Type B pancreatic cell (in vitro differentiated cells): ENCODE measurements around the gene ARPC1A. TPM values are rescaled to one million over a fixed set of nuclear protein-coding genes. Genes with fewer than 3 reads are reported as not detected.
"Not testable (repeated sequence)": the region's sequence is repeated elsewhere in the genome, so short reads cannot be mapped to it uniquely, and the experiment has no call there.

Experiments
- DNase-seq: peaks from one replicate; pipeline ENCODE4 v3.0.0; 2021; ENCODE audit warnings: mixed read lengths; ENCODE audit not compliant: unreplicated experiment; ENCODE audit errors: extremely low spot score
- H3K27ac Mint-ChIP-seq: 2 replicates; pipeline ENCODE4 v1.8.0; 2021; ENCODE audit warnings: mild to moderate bottlenecking, mixed read lengths
- H3K27me3 Mint-ChIP-seq: 2 replicates; pipeline ENCODE4 v1.8.0; 2021; ENCODE audit warnings: mixed read lengths
- H3K36me3 Mint-ChIP-seq: 2 replicates; pipeline ENCODE4 v1.8.0; 2021; ENCODE audit warnings: mixed read lengths
- H3K4me1 Mint-ChIP-seq: one replicate; pipeline ENCODE4 v1.8.0; 2021; ENCODE audit warnings: mixed read lengths; ENCODE audit not compliant: unreplicated experiment
- H3K4me3 Mint-ChIP-seq: 2 replicates; pipeline ENCODE4 v1.8.0; 2021; ENCODE audit warnings: mild to moderate bottlenecking, mixed read lengths
- H3K9me3 Mint-ChIP-seq: 2 replicates; pipeline ENCODE4 v1.8.0; 2021; ENCODE audit warnings: mixed read lengths
- CTCF ChIP-seq: fragments of 200-600 bp; sonication (generic); conservative IDR thresholded peaks from 2 replicates; pipeline ENCODE4 v1.5.0; 2021; ENCODE audit warnings: antibody characterized with exemption, mild to moderate bottlenecking
- total RNA-seq: library from RNA; stranded (reverse); gene quantifications from 2 replicates; pipeline ENCODE4 v1.2.1, GENCODE V29; 2021; ENCODE audit warnings: low replicate concordance

ARPC1A gene
- total RNA-seq, 1 donor from 2014 or later = 164 TPM

GRCh38 chr7:99344061-99344647 lies 18.5 kb downstream of the ARPC1A start:
- no peak overlapping the region for H3K4me3 Mint-ChIP-seq
- peaks cover 22% of the 10 kb centered on the region for H3K36me3 Mint-ChIP-seq
- no peaks in the 10 kb centered on the region for H3K4me1 Mint-ChIP-seq
- H3K9me3 Mint-ChIP-seq = no peaks in the 10 kb centered on the region
- DNase-seq = no peak
- no peak for TF ChIP-seq CTCF
- H3K27me3 Mint-ChIP-seq = no peaks in the 10 kb centered on the region
- H3K27ac Mint-ChIP-seq = peak overlapping the region; percentile 22

GRCh38 chr7:99350641-99351040 lies 24.9 kb downstream of the ARPC1A start:
- not testable (repeated sequence) for H3K4me3 Mint-ChIP-seq, H3K27me3 Mint-ChIP-seq, DNase-seq, H3K27ac Mint-ChIP-seq, H3K9me3 Mint-ChIP-seq, H3K4me1 Mint-ChIP-seq
- peaks cover 19% of the 10 kb centered on the region for H3K36me3 Mint-ChIP-seq

- Mint-ChIP-seq H3K27ac (no peak overlapping the region), H3K9me3 (no peaks in the 10 kb centered on the region), H3K4me1 (no peaks in the 10 kb centered on the region)
These were observed 26.5 kb downstream of the ARPC1A start for GRCh38 chr7:99352247-99352646.

GRCh38 chr7:99355098-99355497 lies 29.4 kb downstream of the ARPC1A start:
- Mint-ChIP-seq H3K27ac (no peak overlapping the region), H3K4me1 (no peaks in the 10 kb centered on the region), H3K9me3 (no peaks in the 10 kb centered on the region), H3K27me3 (no peaks in the 10 kb centered on the region), H3K36me3 (peaks cover 28% of the 10 kb centered on the region), H3K4me3 (no peak overlapping the region)
- DNase-seq = no peak
- TF ChIP-seq CTCF = no peak

More at GRCh38 chr7:99352247-99352646, 26.5 kb downstream of the ARPC1A start:
- peaks cover 21% of the 10 kb centered on the region for H3K36me3 Mint-ChIP-seq
- no peak for TF ChIP-seq CTCF
- no peaks in the 10 kb centered on the region for H3K27me3 Mint-ChIP-seq
- no peak for DNase-seq
- H3K4me3 Mint-ChIP-seq = no peak overlapping the region

GRCh38 chr7:99357701-99358490 lies 32.2 kb downstream of the ARPC1A start:
- Mint-ChIP-seq H3K36me3 (peaks cover 24% of the 10 kb centered on the region), H3K4me3 (no peak overlapping the region), H3K4me1 (no peaks in the 10 kb centered on the region), H3K9me3 (no peaks in the 10 kb centered on the region), H3K27ac (peak overlapping the region; percentile 27), H3K27me3 (no peaks in the 10 kb centered on the region)
- no peak for TF ChIP-seq CTCF
- no peak for DNase-seq

- H3K4me1 Mint-ChIP-seq, H3K4me3 Mint-ChIP-seq, H3K27me3 Mint-ChIP-seq, DNase-seq, H3K27ac Mint-ChIP-seq, H3K9me3 Mint-ChIP-seq: not testable (repeated sequence)
- peaks cover 30% of the 10 kb centered on the region for H3K36me3 Mint-ChIP-seq
These were observed 32.8 kb downstream of the ARPC1A start for GRCh38 chr7:99358521-99358920.
